Endodermal cell (in vitro differentiated cells): ENCODE measurements around the gene PRAF2. TPM values are rescaled to one million over a fixed set of nuclear protein-coding genes. Genes with fewer than 3 reads are reported as not detected.

Experiments
- DNase-seq: peaks from one replicate; pipeline ENCODE4 v3.0.0-alpha.2; 2017
- H3K27ac ChIP-seq: 2 replicates; pipeline ENCODE4 v1.5.1; 2013; ENCODE audit warnings: mild to moderate bottlenecking, low read depth, low read length, moderate library complexity
- H3K27me3 ChIP-seq: 2 replicates; pipeline ENCODE4 v1.6.1; 2013; ENCODE audit warnings: mild to moderate bottlenecking, low read length, moderate library complexity; ENCODE audit not compliant: insufficient read depth, control insufficient read depth, poor library complexity, severe bottlenecking
- H3K36me3 ChIP-seq: 2 replicates; pipeline ENCODE4 v1.7.0; 2013; ENCODE audit warnings: mild to moderate bottlenecking, low read length, moderate library complexity; ENCODE audit not compliant: control insufficient read depth, insufficient read depth
- H3K4me1 ChIP-seq: one replicate; pipeline ENCODE4 v1.7.0; 2013; ENCODE audit warnings: low read length; ENCODE audit not compliant: control insufficient read depth, insufficient read depth
- H3K4me3 ChIP-seq: 2 replicates; pipeline ENCODE4 v1.5.1; 2013; ENCODE audit warnings: mild to moderate bottlenecking, low read length, moderate library complexity
- H3K9ac ChIP-seq: 2 replicates; pipeline ENCODE4 v1.6.1; 2013; ENCODE audit warnings: mild to moderate bottlenecking, low read length, moderate library complexity; ENCODE audit not compliant: poor library complexity, severe bottlenecking; ENCODE audit errors: extremely low read depth
- H3K9me3 ChIP-seq: 2 replicates; pipeline ENCODE4 v1.6.1; 2013; ENCODE audit warnings: mild to moderate bottlenecking, low read length, moderate library complexity; ENCODE audit not compliant: control insufficient read depth
- H3K27ac Mint-ChIP-seq: 2 replicates; pipeline ENCODE4 v1.8.0; 2020; ENCODE audit warnings: mixed read lengths
- H3K27me3 Mint-ChIP-seq: 2 replicates; pipeline ENCODE4 v1.8.0; 2021; ENCODE audit warnings: mild to moderate bottlenecking, mixed read lengths; ENCODE audit not compliant: insufficient read depth
- H3K36me3 Mint-ChIP-seq: 2 replicates; pipeline ENCODE4 v1.8.0; 2020; ENCODE audit warnings: low read depth, mixed read lengths
- H3K4me1 Mint-ChIP-seq: 2 replicates; pipeline ENCODE4 v1.8.0; 2020; ENCODE audit warnings: mixed read lengths
- H3K4me3 Mint-ChIP-seq: 2 replicates; pipeline ENCODE4 v1.8.0; 2020; ENCODE audit warnings: mild to moderate bottlenecking, moderate library complexity, mixed read lengths
- H3K9me3 Mint-ChIP-seq: 2 replicates; pipeline ENCODE4 v1.8.0; 2020; ENCODE audit warnings: mild to moderate bottlenecking, mixed read lengths
- CTCF ChIP-seq: fragments of 200-600 bp; sonication (generic); conservative IDR thresholded peaks from 2 replicates; pipeline ENCODE4 v1.5.0; 2021; ENCODE audit warnings: antibody characterized with exemption, mild to moderate bottlenecking
- WGBS, 2 experiments: methylation state at CpG; one replicate each; pipeline versions ENCODE4 v1.1.5 to v1.1.7; 2013; ENCODE audit warnings: missing lambda C conversion rate in 2 of 2, mixed read lengths in 1 of 2; ENCODE audit not compliant: insufficient coverage in 1 of 2, insufficient read length in 1 of 2; 5-methylcytosine and 5-hydroxymethylcytosine counted together
- total RNA-seq, 2 donors: library from RNA; stranded (reverse); fragmentation: NEBNext Ultra II Directional in 1 of 2; extraction: Animal tissue kit (Norgen Biotek cat#: 25700) in 1 of 2; gene quantifications; 2 replicates in 1 of 2; 3 replicates in 1 of 2; pipeline ENCODE4 v1.2.1, GENCODE V29; 2021

Gene PRAF2
- total RNA-seq, 2 donors from 2014 or later: 8.2 to 15.7 TPM

GRCh38 chrX:49043987-49044281 lies 29.9 kb downstream of the PRAF2 start:
- peak overlapping the region; percentile 67 for H3K4me3 ChIP-seq
- 30% methylated on average over 13 of the region's 13 CpGs; no CpG with 5 or more reads in 1 of the 2 experiments for WGBS, 2 experiments
- no peaks in the 10 kb centered on the region for H3K27me3 Mint-ChIP-seq
- peak overlapping the region; percentile 83 for H3K4me3 Mint-ChIP-seq
- no peak for DNase-seq
- no peak for TF ChIP-seq CTCF
- H3K9me3 Mint-ChIP-seq: peaks cover 78% of the 10 kb centered on the region
- H3K36me3 Mint-ChIP-seq: peaks cover 8% of the 10 kb centered on the region
- no peaks in the 10 kb centered on the region for H3K27me3 ChIP-seq
- H3K4me1 ChIP-seq: peaks cover 3% of the 10 kb centered on the region
- H3K36me3 ChIP-seq: peaks cover 6% of the 10 kb centered on the region
- H3K9me3 ChIP-seq: no peaks in the 10 kb centered on the region
- peak overlapping the region; percentile 90 for H3K27ac Mint-ChIP-seq
- H3K4me1 Mint-ChIP-seq: peaks cover 18% of the 10 kb centered on the region
- H3K27ac ChIP-seq: no peak overlapping the region
- H3K9ac ChIP-seq: no peak overlapping the region

- Mint-ChIP-seq H3K4me3 (peak within 1 kb of the TSS; percentile 83), H3K27ac (peak within 1 kb of the TSS; percentile 96), H3K36me3 (peaks cover 13% of the 10 kb centered on the region), H3K27me3 (no peaks in the 10 kb centered on the region), H3K9me3 (peaks cover 78% of the 10 kb centered on the region), H3K4me1 (peaks cover 18% of the 10 kb centered on the region)
- H3K27me3 ChIP-seq: no peaks in the 10 kb centered on the region
- H3K36me3 ChIP-seq: peaks cover 11% of the 10 kb centered on the region
- H3K9ac ChIP-seq: peak within 1 kb of the TSS; percentile 72
- peak; percentile 71 for TF ChIP-seq CTCF
- H3K4me1 ChIP-seq: peaks cover 3% of the 10 kb centered on the region
- H3K27ac ChIP-seq: peak within 1 kb of the TSS; percentile 36
- WGBS, 2 experiments: 0% methylated on average over 13 to 50 of the region's 67 CpGs
- H3K9me3 ChIP-seq: no peaks in the 10 kb centered on the region
- DNase-seq: peak; percentile 98
- peak within 1 kb of the TSS; percentile 88 for H3K4me3 ChIP-seq
These were observed 30.4 kb downstream of the PRAF2 start, which contains the start of gene TFE3 for GRCh38 chrX:49043220-49043986. Gene TFE3, minus strand, starts transcription at chrX:49043357. Its CDS starts 131 bp downstream, at chrX:49043226.

GRCh38 chrX:49042581-49043219 lies 31.1 kb downstream of the PRAF2 start:
- Histone ChIP-seq H3K9me3 (no peaks in the 10 kb centered on the region), H3K27ac (peak overlapping the region; percentile 36), H3K9ac (peak overlapping the region; percentile 72), H3K36me3 (peaks cover 16% of the 10 kb centered on the region), H3K27me3 (no peaks in the 10 kb centered on the region), H3K4me3 (peak overlapping the region; percentile 88), H3K4me1 (peaks cover 3% of the 10 kb centered on the region)
- peaks cover 18% of the 10 kb centered on the region for H3K4me1 Mint-ChIP-seq
- DNase-seq: no peak
- H3K9me3 Mint-ChIP-seq: peaks cover 76% of the 10 kb centered on the region
- H3K4me3 Mint-ChIP-seq: peak overlapping the region; percentile 83
- peak overlapping the region; percentile 96 for H3K27ac Mint-ChIP-seq
- TF ChIP-seq CTCF: no peak
- H3K27me3 Mint-ChIP-seq: no peaks in the 10 kb centered on the region
- H3K36me3 Mint-ChIP-seq: peaks cover 19% of the 10 kb centered on the region
- WGBS, 2 experiments: 1% methylated on average over 29 of the region's 29 CpGs; no CpG with 5 or more reads in 1 of the 2 experiments
